OCI-LY3 (cell line): ENCODE data around the gene SCNN1G.

Source experiments
- CTCF ChIP-seq: fragments of 200-600, 300-600 bp; sonication (generic); IDR thresholded peaks from 2 replicates; pipeline ENCODE4 v1.5.1; 2014; ENCODE audit warnings: antibody characterized with exemption, low read length, low read depth
- EZH2phosphoT487 ChIP-seq: fragments of 200-600 bp; shearing (Covaris generic); IDR thresholded peaks from 2 replicates; pipeline ENCODE4 v1.6.1; 2018; ENCODE audit warnings: antibody characterized with exemption, mixed run types, low read depth

GRCh38 chr16:23225109-23225508 is 42.6 kb downstream of the SCNN1G start:
- TF ChIP-seq CTCF (no peak), EZH2phosphoT487 (no peak)
